Panc1 (cell line): ENCODE results near the gene ZNF516. TPM values are rescaled to one million over a fixed set of nuclear protein-coding genes. Genes with fewer than 3 reads are reported as not detected.

Experiments
- ATAC-seq: fragments of 200-7000 bp; cut with Tn5 transposase; 2 replicates; pipeline ENCODE4 v1.9.1; 2020; ENCODE audit warnings: mild to moderate bottlenecking, moderate library complexity
- BruUV-seq: library from RNA; stranded (reverse); fragments of 400-500 nt; replicated peaks from 2 replicates; lab custom pipeline; 2021; lab: Mats Ljungman, UMichigan
- CTCF ChIA-PET: fragments of 300-600 bp; sonication (Branson Sonifier 250); formaldehyde crosslinking; loops from one replicate; lab custom pipeline; 2022; ENCODE audit warnings: antibody characterized with exemption; lab: Charles Lee
- POLR2A ChIA-PET: fragments of 300-600 bp; sonication (Branson Sonifier 250); formaldehyde crosslinking; loops from one replicate; lab custom pipeline; 2022; ENCODE audit warnings: antibody characterized with exemption; lab: Charles Lee
- DNase-seq: peaks from one replicate; pipeline ENCODE4 v3.0.0-alpha.2; 2010; ENCODE audit warnings: low read depth, low spot score
- H3K27ac ChIP-seq: 2 replicates; pipeline ENCODE4 v1.5.1; 2011; ENCODE audit warnings: mild to moderate bottlenecking, low read length, inconsistent platforms
- H3K27me3 ChIP-seq: fragments of 200-500 bp; sonication (Bioruptor generic); 2 replicates; pipeline ENCODE4 v1.6.0; 2014; ENCODE audit warnings: low read length, inconsistent platforms; ENCODE audit not compliant: control insufficient read depth, insufficient read depth
- H3K36me3 ChIP-seq: fragments of 200-500 bp; sonication (Bioruptor generic); 2 replicates; pipeline ENCODE4 v1.5.1; 2014; ENCODE audit warnings: inconsistent platforms, mild to moderate bottlenecking, low read length, moderate library complexity; ENCODE audit not compliant: control insufficient read depth, insufficient read depth
- H3K4me1 ChIP-seq: 2 replicates; pipeline ENCODE4 v1.5.1; 2011; ENCODE audit warnings: inconsistent platforms, mild to moderate bottlenecking, low read length, moderate library complexity; ENCODE audit not compliant: control insufficient read depth, insufficient read depth
- H3K4me3 ChIP-seq, 2 experiments: 2 replicates each; pipeline ENCODE4 v1.5.1; 2011 to 2012; ENCODE audit warnings: low read depth in 2 of 2, low read length in 2 of 2, mild to moderate bottlenecking in 2 of 2, inconsistent platforms in 1 of 2, moderate library complexity in 1 of 2
- H3K9me3 ChIP-seq: fragments of 200-500 bp; sonication (Bioruptor generic); 2 replicates; pipeline ENCODE4 v1.5.1; 2014; ENCODE audit warnings: low read depth, mild to moderate bottlenecking, inconsistent platforms, low read length, moderate library complexity; ENCODE audit not compliant: control insufficient read depth, insufficient read depth
- POLR2AphosphoS5 ChIP-seq: IDR thresholded peaks from 2 replicates; pipeline ENCODE4 v1.6.1; 2012; ENCODE audit warnings: mild to moderate bottlenecking, low read depth, low read length, moderate library complexity
- SIN3A ChIP-seq: IDR thresholded peaks from 2 replicates; pipeline ENCODE4 v1.6.1; 2012; ENCODE audit warnings: low read depth, mild to moderate bottlenecking, low read length, moderate library complexity, borderline replicate concordance; ENCODE audit not compliant: insufficient read depth
- TCF7L2 ChIP-seq: IDR thresholded peaks from 2 replicates; pipeline ENCODE4 v1.6.1; 2011; ENCODE audit warnings: mild to moderate bottlenecking, low read depth, low read length, inconsistent platforms
- in situ Hi-C: cut with HindIII; loops from 2 replicates; pipeline ENCODE4 v1.10.0; 2016; ENCODE audit warnings: low sequenced_read_pairs, low pct_unique_long_range_greater_than_20kb
- intact Hi-C: fragments of 100-400 bp; cut with micrococcal nuclease; formaldehyde crosslinking; loops from one replicate; pipeline ENCODE4 v1.10.0; 2022; ENCODE audit not compliant: unreplicated experiment
- total RNA-seq: library from RNA; stranded (reverse); gene quantifications from one replicate; pipeline ENCODE4 v1.2.1, GENCODE V29; 2021; ENCODE audit not compliant: unreplicated experiment
- TF ChIP-seq, protein P1 (sequence below): fragments of 450-650 bp; IDR thresholded peaks from 2 replicates; pipeline ENCODE4 v1.5.1; 2017; ENCODE audit warnings: mild to moderate bottlenecking
- TF ChIP-seq, protein P2 (sequence below), 2 experiments: IDR thresholded peaks; 2 replicates each; pipeline ENCODE4 v1.6.1; 2011 to 2012; ENCODE audit warnings: low read depth in 2 of 2, control low read depth in 1 of 2, low read length in 1 of 2, mild to moderate bottlenecking in 1 of 2, moderate library complexity in 1 of 2; ENCODE audit not compliant: insufficient read depth in 1 of 2

The ZNF516 gene
- total RNA-seq, 1 experiment from 2014 or later = 28.6 TPM

DNA sequence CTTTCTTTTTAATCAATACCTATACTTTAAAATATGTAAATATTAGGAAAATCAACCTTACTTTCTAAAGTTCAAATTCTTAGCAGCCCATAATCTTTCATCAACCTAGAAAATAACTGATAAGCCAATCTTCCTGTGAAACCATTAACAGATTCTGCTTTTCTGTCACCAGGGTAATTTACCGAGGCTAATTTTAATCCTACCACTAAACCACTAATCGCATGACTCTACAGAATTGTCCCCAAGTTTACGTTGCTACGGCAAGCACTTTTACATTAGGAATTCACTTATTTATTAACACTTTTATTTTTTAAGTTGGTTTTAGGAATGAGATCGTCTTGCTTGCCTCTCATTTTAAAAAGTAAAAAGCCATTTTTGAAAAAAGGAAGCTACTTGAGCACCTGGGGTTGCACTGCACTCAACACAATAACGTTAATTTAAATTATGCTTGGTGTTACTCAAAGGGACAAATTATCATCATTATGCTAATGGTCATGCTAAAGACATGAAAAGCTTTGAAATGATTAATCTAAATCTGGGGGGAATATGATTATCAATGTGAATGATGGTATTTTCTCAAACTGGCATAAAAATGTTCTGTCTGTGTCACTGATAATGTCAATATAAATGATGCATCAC, 10.2 kb downstream of the ZNF516 start:
- DNase-seq (no peak), ATAC-seq (no peak)
- Histone ChIP-seq H3K36me3 (no peaks in the 10 kb centered on the region), H3K9me3 (no peaks in the 10 kb centered on the region), H3K27ac (no peak overlapping the region), H3K4me3 (no peak overlapping the region), H3K27me3 (no peaks in the 10 kb centered on the region; the same call in 1 of the 2 replicates), H3K4me1 (peaks cover 23% of the 10 kb centered on the region)
- CTCF ChIA-PET = no interaction called here
- intact Hi-C loops (no loop called here), in situ Hi-C loops (no loop called here)
- no TSS peak for BruUV-seq
- POLR2A ChIA-PET = no interaction called here
- TF ChIP-seq, protein P1, sequence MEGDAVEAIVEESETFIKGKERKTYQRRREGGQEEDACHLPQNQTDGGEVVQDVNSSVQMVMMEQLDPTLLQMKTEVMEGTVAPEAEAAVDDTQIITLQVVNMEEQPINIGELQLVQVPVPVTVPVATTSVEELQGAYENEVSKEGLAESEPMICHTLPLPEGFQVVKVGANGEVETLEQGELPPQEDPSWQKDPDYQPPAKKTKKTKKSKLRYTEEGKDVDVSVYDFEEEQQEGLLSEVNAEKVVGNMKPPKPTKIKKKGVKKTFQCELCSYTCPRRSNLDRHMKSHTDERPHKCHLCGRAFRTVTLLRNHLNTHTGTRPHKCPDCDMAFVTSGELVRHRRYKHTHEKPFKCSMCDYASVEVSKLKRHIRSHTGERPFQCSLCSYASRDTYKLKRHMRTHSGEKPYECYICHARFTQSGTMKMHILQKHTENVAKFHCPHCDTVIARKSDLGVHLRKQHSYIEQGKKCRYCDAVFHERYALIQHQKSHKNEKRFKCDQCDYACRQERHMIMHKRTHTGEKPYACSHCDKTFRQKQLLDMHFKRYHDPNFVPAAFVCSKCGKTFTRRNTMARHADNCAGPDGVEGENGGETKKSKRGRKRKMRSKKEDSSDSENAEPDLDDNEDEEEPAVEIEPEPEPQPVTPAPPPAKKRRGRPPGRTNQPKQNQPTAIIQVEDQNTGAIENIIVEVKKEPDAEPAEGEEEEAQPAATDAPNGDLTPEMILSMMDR = no peak
- TF ChIP-seq POLR2AphosphoS5 = no peak
- TF ChIP-seq SIN3A = no peak
- TF ChIP-seq, protein P2, sequence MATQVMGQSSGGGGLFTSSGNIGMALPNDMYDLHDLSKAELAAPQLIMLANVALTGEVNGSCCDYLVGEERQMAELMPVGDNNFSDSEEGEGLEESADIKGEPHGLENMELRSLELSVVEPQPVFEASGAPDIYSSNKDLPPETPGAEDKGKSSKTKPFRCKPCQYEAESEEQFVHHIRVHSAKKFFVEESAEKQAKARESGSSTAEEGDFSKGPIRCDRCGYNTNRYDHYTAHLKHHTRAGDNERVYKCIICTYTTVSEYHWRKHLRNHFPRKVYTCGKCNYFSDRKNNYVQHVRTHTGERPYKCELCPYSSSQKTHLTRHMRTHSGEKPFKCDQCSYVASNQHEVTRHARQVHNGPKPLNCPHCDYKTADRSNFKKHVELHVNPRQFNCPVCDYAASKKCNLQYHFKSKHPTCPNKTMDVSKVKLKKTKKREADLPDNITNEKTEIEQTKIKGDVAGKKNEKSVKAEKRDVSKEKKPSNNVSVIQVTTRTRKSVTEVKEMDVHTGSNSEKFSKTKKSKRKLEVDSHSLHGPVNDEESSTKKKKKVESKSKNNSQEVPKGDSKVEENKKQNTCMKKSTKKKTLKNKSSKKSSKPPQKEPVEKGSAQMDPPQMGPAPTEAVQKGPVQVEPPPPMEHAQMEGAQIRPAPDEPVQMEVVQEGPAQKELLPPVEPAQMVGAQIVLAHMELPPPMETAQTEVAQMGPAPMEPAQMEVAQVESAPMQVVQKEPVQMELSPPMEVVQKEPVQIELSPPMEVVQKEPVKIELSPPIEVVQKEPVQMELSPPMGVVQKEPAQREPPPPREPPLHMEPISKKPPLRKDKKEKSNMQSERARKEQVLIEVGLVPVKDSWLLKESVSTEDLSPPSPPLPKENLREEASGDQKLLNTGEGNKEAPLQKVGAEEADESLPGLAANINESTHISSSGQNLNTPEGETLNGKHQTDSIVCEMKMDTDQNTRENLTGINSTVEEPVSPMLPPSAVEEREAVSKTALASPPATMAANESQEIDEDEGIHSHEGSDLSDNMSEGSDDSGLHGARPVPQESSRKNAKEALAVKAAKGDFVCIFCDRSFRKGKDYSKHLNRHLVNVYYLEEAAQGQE (IDR thresholded peaks at IDR 0.05; ENCODE audit: insufficient read depth in 1 of 2, low read depth in 2 of 2, low read length in 1 of 2) = no peak
- no peak for TF ChIP-seq TCF7L2

DNA sequence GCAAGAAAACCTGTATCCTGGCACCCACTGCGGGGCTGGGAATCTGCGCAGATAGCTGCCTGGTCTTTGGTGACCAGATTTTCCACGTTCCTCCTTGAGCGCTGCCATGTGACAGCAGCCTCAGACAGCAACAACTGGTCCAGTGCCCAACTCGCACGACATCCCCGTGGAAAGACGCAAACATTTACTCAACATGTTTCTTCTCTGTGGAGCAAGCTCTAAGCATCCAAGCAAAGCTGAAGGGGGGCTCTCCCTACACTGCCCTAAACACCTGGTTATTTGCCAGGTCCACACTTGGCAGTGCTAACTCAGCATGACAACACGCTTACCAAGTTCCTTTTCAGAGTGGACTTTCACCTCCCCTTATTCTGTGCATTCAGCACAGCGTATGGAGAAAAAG, 11.3 kb downstream of the ZNF516 start:
- H3K27me3 ChIP-seq = no peaks in the 10 kb centered on the region; the same call in 1 of the 2 replicates
- ATAC-seq (no peak), DNase-seq (no peak)
- in situ Hi-C loops = no loop called here
- no peak overlapping the region for H3K4me3 ChIP-seq
- H3K4me1 ChIP-seq = peaks cover 21% of the 10 kb centered on the region
- no TSS peak for BruUV-seq
- POLR2A ChIA-PET = no interaction called here
- CTCF ChIA-PET = no interaction called here
- no peak for TF ChIP-seq SIN3A
- TF ChIP-seq TCF7L2 = no peak
- TF ChIP-seq, protein P1 = no peak
- no peak for TF ChIP-seq POLR2AphosphoS5
- TF ChIP-seq, protein P2 (IDR thresholded peaks at IDR 0.05; ENCODE audit: insufficient read depth in 1 of 2, low read depth in 2 of 2, low read length in 1 of 2) = no peak
- no peaks in the 10 kb centered on the region for H3K9me3 ChIP-seq
- H3K36me3 ChIP-seq = no peaks in the 10 kb centered on the region
- intact Hi-C loops = no loop called here
- H3K27ac ChIP-seq = no peak overlapping the region
